Posterior cingulate gyrus (tissue), 11 donors: Measurements from ENCODE around the gene MFSD6L.
A peak's percentile ranks its signal among the peaks of the same experiment; 100 is the strongest.

Experiments used
- DNase-seq, 10 donors: peaks; one replicate each; pipeline versions ENCODE4 v3.0.0 to v3.0.0-alpha.2; 2020 to 2021; ENCODE audit warnings: mixed read lengths in 3 of 10
- intact Hi-C: fragments of 100-400 bp; cut with DNase I; formaldehyde crosslinking; loops from one replicate; pipeline ENCODE4 v1.15.1; 2023

MFSD6L gene

GRCh38 chr17:8749616-8750015 is 49.5 kb downstream of the MFSD6L start:
- intact Hi-C loops: loop anchor here (5.0 to 10.0 kb wide), 2 partner anchors 117 to 145 kb away; partner anchors contain the start of gene MYH10

DNA sequence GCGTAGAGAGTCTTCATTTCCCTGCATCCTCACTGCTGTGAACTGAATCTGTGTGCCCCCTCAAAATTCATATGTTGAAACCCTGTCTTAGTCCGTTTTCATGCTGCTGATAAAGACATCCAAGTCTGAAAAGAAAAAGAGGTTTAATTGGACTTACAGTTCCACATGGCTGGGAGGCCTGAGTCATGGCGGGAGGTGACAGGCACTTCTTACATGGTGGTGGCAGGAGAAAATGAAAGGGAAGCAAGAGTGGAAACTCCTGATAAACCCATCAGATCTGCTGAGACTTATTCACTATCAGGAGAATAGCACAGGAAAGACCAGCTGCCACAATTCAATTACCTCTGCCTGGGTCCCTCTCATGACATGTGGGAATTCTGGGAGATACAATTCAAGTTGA is 51.4 kb downstream of the MFSD6L start:
- no peak for DNase-seq
- intact Hi-C loops: loop anchor here (5.0 kb wide), 1 partner anchor 115 kb away; the partner anchor contains the start of gene MYH10

More at GRCh38 chr17:8749616-8750015, 49.5 kb downstream of the MFSD6L start:
- peak in 1 of 10 donors; percentile 43 for DNase-seq
